ENCODE measurements around the gene TUBA1B. TPM values are rescaled to one million over a fixed set of nuclear protein-coding genes. Genes with fewer than 3 reads are reported as not detected.

Gene TUBA1B
- total RNA-seq, 2 experiments from 2014 or later, result 2,079 to 3,539 TPM

- ChIA-PET CTCF (ENCODE audit: unreplicated experiment) (no interaction called here), POLR2A (interaction anchor here (0.6 to 1.6 kb wide), 10 partner anchors 13 to 458 kb away, joined by 3 to 8 read pairs (median 4); partner anchors contain the start of genes FAM186B and TUBA1B)
- no peaks in the 10 kb centered on the region for H3K9me3 ChIP-seq (ENCODE audit: low read length)
- no peak for TF ChIP-seq CTCF (conservative IDR thresholded peaks at IDR 0.05; ENCODE audit: low read length)
- no peak for TF ChIP-seq EZH2phosphoT487 (IDR thresholded peaks at IDR 0.05; ENCODE audit: borderline replicate concordance, low read depth, low read length)
- no peak overlapping the region for H2AFZ ChIP-seq (ENCODE audit: low read length)
- no peaks in the 10 kb centered on the region for H3K9me2 ChIP-seq (ENCODE audit: insufficient read depth, low read length)
- no peaks in the 10 kb centered on the region for H4K20me1 ChIP-seq (ENCODE audit: insufficient read depth, low read length)
- H3K36me3 ChIP-seq (ENCODE audit: insufficient read depth, low read length), result no peaks in the 10 kb centered on the region
- no peak for DNase-seq (ENCODE audit: low spot score)
- H3K79me2 ChIP-seq (ENCODE audit: insufficient read depth, low read depth, low read length), result no peaks in the 10 kb centered on the region
- H3K27ac ChIP-seq (ENCODE audit: low read depth, low read length, poor library complexity, severe bottlenecking), result no peak overlapping the region
- no peak overlapping the region for H3K4me2 ChIP-seq (ENCODE audit: low read length)
- intact Hi-C loops (cut with micrococcal nuclease; ENCODE audit: unreplicated experiment), result no loop called here
- no peaks in the 10 kb centered on the region for H3K4me1 ChIP-seq (ENCODE audit: insufficient read depth, low read length, poor library complexity, severe bottlenecking)
- BruUV-seq (replicated peaks), result no TSS peak
- H3K4me3 ChIP-seq (ENCODE audit: low read depth, low read length, poor library complexity, severe bottlenecking), result no peak overlapping the region
These were observed 16.2 kb upstream of the TUBA1B start for GRCh38 chr12:49147384-49147783.

GRCh38 chr12:49146406-49146805, 15.2 kb upstream of the TUBA1B start:
- Histone ChIP-seq H3K4me2 (ENCODE audit: low read length) (no peak overlapping the region), H3K36me3 (ENCODE audit: insufficient read depth, low read length) (no peaks in the 10 kb centered on the region), H3K27ac (ENCODE audit: low read depth, low read length, poor library complexity, severe bottlenecking) (no peak overlapping the region), H3K4me3 (ENCODE audit: low read depth, low read length, poor library complexity, severe bottlenecking) (no peak overlapping the region), H3K9me3 (ENCODE audit: low read length) (no peaks in the 10 kb centered on the region), H2AFZ (ENCODE audit: low read length) (no peak overlapping the region), H3K4me1 (ENCODE audit: insufficient read depth, low read length, poor library complexity, severe bottlenecking) (no peaks in the 10 kb centered on the region), H3K79me2 (ENCODE audit: insufficient read depth, low read depth, low read length) (no peaks in the 10 kb centered on the region), H4K20me1 (ENCODE audit: insufficient read depth, low read length) (no peaks in the 10 kb centered on the region), H3K9me2 (ENCODE audit: insufficient read depth, low read length) (no peaks in the 10 kb centered on the region)
- ChIA-PET CTCF (ENCODE audit: unreplicated experiment) (no interaction called here), POLR2A (interaction anchor here (0.7 to 1.1 kb wide), 3 partner anchors 8 to 17 kb away, joined by 3 to 13 read pairs (median 3); no protein-coding TSS in a partner anchor)
- TSS peak; percentile 34 for BruUV-seq (replicated peaks)
- no peak for DNase-seq (ENCODE audit: low spot score)
- intact Hi-C loops (cut with micrococcal nuclease; ENCODE audit: unreplicated experiment), result no loop called here
- TF ChIP-seq CTCF (conservative IDR thresholded peaks at IDR 0.05; ENCODE audit: low read length), result no peak
- TF ChIP-seq EZH2phosphoT487 (IDR thresholded peaks at IDR 0.05; ENCODE audit: borderline replicate concordance, low read depth, low read length), result no peak

- H3K36me3 ChIP-seq (ENCODE audit: insufficient read depth, low read length), result no peaks in the 10 kb centered on the region
- H4K20me1 ChIP-seq (ENCODE audit: insufficient read depth, low read length), result no peaks in the 10 kb centered on the region
- no peak for TF ChIP-seq CTCF (conservative IDR thresholded peaks at IDR 0.05; ENCODE audit: low read length)
- no peak for TF ChIP-seq EZH2phosphoT487 (IDR thresholded peaks at IDR 0.05; ENCODE audit: borderline replicate concordance, low read depth, low read length)
- no peak overlapping the region for H3K4me3 ChIP-seq (ENCODE audit: low read depth, low read length, poor library complexity, severe bottlenecking)
- CTCF ChIA-PET (ENCODE audit: unreplicated experiment), result no interaction called here
- no peaks in the 10 kb centered on the region for H3K9me3 ChIP-seq (ENCODE audit: low read length)
- H3K4me2 ChIP-seq (ENCODE audit: low read length), result no peak overlapping the region
- H3K4me1 ChIP-seq (ENCODE audit: insufficient read depth, low read length, poor library complexity, severe bottlenecking), result no peaks in the 10 kb centered on the region
- H3K9me2 ChIP-seq (ENCODE audit: insufficient read depth, low read length), result no peaks in the 10 kb centered on the region
- BruUV-seq (replicated peaks), result no TSS peak
- intact Hi-C loops (cut with micrococcal nuclease; ENCODE audit: unreplicated experiment), result no loop called here
- no peak overlapping the region for H3K27ac ChIP-seq (ENCODE audit: low read depth, low read length, poor library complexity, severe bottlenecking)
- no peak overlapping the region for H2AFZ ChIP-seq (ENCODE audit: low read length)
- no peaks in the 10 kb centered on the region for H3K79me2 ChIP-seq (ENCODE audit: insufficient read depth, low read depth, low read length)
- POLR2A ChIA-PET, result interaction anchor here (0.7 to 1.8 kb wide), 4 partner anchors 12 to 91 kb away, joined by 3 to 9 read pairs (median 4); partner anchors contain the start of gene TUBA1B
- no peak for DNase-seq (ENCODE audit: low spot score)
These were observed 13.2 kb upstream of the TUBA1B start for GRCh38 chr12:49144384-49144783.
